Stomach (tissue), 9 donors: ENCODE data around the gene RBM19. TPM values are rescaled to one million over a fixed set of nuclear protein-coding genes. Genes with fewer than 3 reads are reported as not detected.

ENCODE experiments used
- DNase-seq, 2 donors: peaks; one replicate each; pipeline versions ENCODE4 v3.0.0 to v3.0.0-alpha.2; 2013 to 2019
- H3K27ac ChIP-seq, 5 donors: fragments of 200-600 bp in 4 of 5; sonication (generic) in 4 of 5; one replicate each; pipeline ENCODE4 v1.5.1; 2013 to 2019; ENCODE audit warnings: mild to moderate bottlenecking in 1 of 5, moderate library complexity in 1 of 5
- H3K27me3 ChIP-seq, 3 donors: fragments of 200-600 bp; sonication (generic); one replicate each; pipeline ENCODE4 v1.5.1; 2017 to 2019; ENCODE audit warnings: mixed run types in 1 of 3
- H3K36me3 ChIP-seq, 4 donors: fragments of 200-600 bp; sonication (generic); 1 replicate in 3 of 4; 2 replicates in 1 of 4; pipeline ENCODE4 v1.5.1; 2016 to 2019
- H3K4me1 ChIP-seq, 4 donors: fragments of 200-600 bp; sonication (generic); one replicate each; pipeline ENCODE4 v1.5.1; 2016 to 2019
- H3K4me3 ChIP-seq, 4 donors: fragments of 200-600 bp; sonication (generic) in 3 of 4; one replicate each; pipeline ENCODE4 v1.5.1; 2016 to 2019; ENCODE audit warnings: mild to moderate bottlenecking in 1 of 4
- H3K9me3 ChIP-seq, 4 donors: fragments of 200-600 bp; sonication (generic); one replicate each; pipeline ENCODE4 v1.5.1; 2016 to 2019
- CTCF ChIP-seq, 7 experiments: fragments of 450-650 bp in 4 of 7; fragments of 200-600 bp in 3 of 7; sonication (generic) in 3 of 7; IDR thresholded peaks; one replicate each; pipeline ENCODE4 v1.5.1; 2016 to 2019; ENCODE audit warnings: antibody characterized with exemption in 7 of 7, control low read depth in 2 of 7, mild to moderate bottlenecking in 1 of 7
- EP300 ChIP-seq: sonication (generic); formaldehyde crosslinking; IDR thresholded peaks from one replicate; pipeline ENCODE4 v1.6.1; 2017; ENCODE audit warnings: antibody characterized with exemption
- POLR2A ChIP-seq, 4 donors: fragments of 450-650 bp; IDR thresholded peaks; one replicate each; pipeline ENCODE4 v1.6.1; 2016; ENCODE audit warnings: antibody characterized with exemption in 4 of 4, control low read depth in 2 of 4, mild to moderate bottlenecking in 1 of 4, moderate library complexity in 1 of 4
- POLR2AphosphoS5 ChIP-seq, 3 donors: sonication (generic); formaldehyde crosslinking; IDR thresholded peaks; one replicate each; pipeline ENCODE4 v1.6.1; 2016; ENCODE audit warnings: antibody characterized with exemption in 3 of 3
- WGBS, 5 donors: extraction: QIAGEN DNeasy Blood & Tissue Kit in 3 of 5; methylation state at CpG; one replicate each; pipeline versions ENCODE4 v1.1.5 to v1.1.7; 2013 to 2018; 5-methylcytosine and 5-hydroxymethylcytosine counted together
- intact Hi-C: fragments of 100-400 bp; cut with DNase I; formaldehyde crosslinking; loops from one replicate; pipeline ENCODE4 v1.15.1; 2023; ENCODE audit warnings: low total_unique reads
- polyA plus RNA-seq, 3 donors: library from polyadenylated mRNA; stranded (reverse); fragments of 200-250 nt; gene quantifications; one replicate each; pipeline ENCODE4 v1.2.3, GENCODE V29; 2013
- total RNA-seq, 5 donors: library from RNA; depleted of rRNA; stranded (reverse); fragments of >200 nt; gene quantifications; one replicate each; pipeline versions ENCODE4 v1.1.0 to v1.2.3, GENCODE V29; 2014 to 2016
- donor health status: healthy with polysubstance abuse.
- donor health status: Bipolar disorder and iron deficiency.
- donor health status: healthy.

Gene RBM19
- total and polyA plus RNA-seq, 8 donors = 8.1 to 109 (median 27.3) TPM

- no peak for DNase-seq
- Histone ChIP-seq H3K36me3 (peaks cover 83 to 100% (median 100%) of the 10 kb centered on the region in 4 donors), H3K9me3 (no peaks in the 10 kb centered on the region), H3K4me1 (no peaks in the 10 kb centered on the region), H3K27ac (no peak overlapping the region), H3K4me3 (no peak overlapping the region), H3K27me3 (no peaks in the 10 kb centered on the region)
- intact Hi-C loops = no loop called here
- TF ChIP-seq POLR2A (IDR thresholded peaks at IDR 0.05) (no peak), POLR2AphosphoS5 (IDR thresholded peaks at IDR 0.05) (no peak), EP300 (no peak), CTCF (IDR thresholded peaks at IDR 0.05) (no peak)
- 90 to 93% (median 91%) methylated on average over 19 to 20 of the region's 20 CpGs for WGBS, 5 donors
Observed at GRCh38 chr12:113945174-113946173, 20.7 kb downstream of the RBM19 start.

- H3K4me1 ChIP-seq = no peaks in the 10 kb centered on the region
- H3K27me3 ChIP-seq = no peaks in the 10 kb centered on the region
- H3K27ac ChIP-seq = no peak overlapping the region
- peaks cover 63 to 100% (median 100%) of the 10 kb centered on the region in 4 donors for H3K36me3 ChIP-seq
- H3K4me3 ChIP-seq = no peak overlapping the region
- H3K9me3 ChIP-seq = no peaks in the 10 kb centered on the region
- TF ChIP-seq CTCF (IDR thresholded peaks at IDR 0.05) (no peak), POLR2AphosphoS5 (IDR thresholded peaks at IDR 0.05) (no peak)
- WGBS, 5 donors = 88 to 96% (median 93%) methylated on average over 15 of the region's 15 CpGs
- no peak for DNase-seq
- intact Hi-C loops = no loop called here
Observed at GRCh38 chr12:113942209-113942608, 23.9 kb downstream of the RBM19 start.

GRCh38 chr12:113941208-113941486 lies 25.0 kb downstream of the RBM19 start:
- no peak for DNase-seq
- no peaks in the 10 kb centered on the region for H3K4me1 ChIP-seq
- intact Hi-C loops = no loop called here
- TF ChIP-seq POLR2A (IDR thresholded peaks at IDR 0.05) (no peak), POLR2AphosphoS5 (IDR thresholded peaks at IDR 0.05) (no peak), CTCF (IDR thresholded peaks at IDR 0.05) (no peak), EP300 (no peak)
- WGBS, 5 donors = 82 to 100% (median 97%) methylated on average over 1 of the region's 1 CpG
- H3K27me3 ChIP-seq = no peaks in the 10 kb centered on the region
- peaks cover 68 to 100% (median 100%) of the 10 kb centered on the region in 4 donors for H3K36me3 ChIP-seq
- H3K4me3 ChIP-seq = no peak overlapping the region
- H3K9me3 ChIP-seq = no peaks in the 10 kb centered on the region
- no peak overlapping the region for H3K27ac ChIP-seq

GRCh38 chr12:113940357-113941207 lies 25.5 kb downstream of the RBM19 start:
- H3K36me3 ChIP-seq = peaks cover 64 to 100% (median 100%) of the 10 kb centered on the region in 4 donors
- H3K4me3 ChIP-seq = no peak overlapping the region
- TF ChIP-seq POLR2AphosphoS5 (IDR thresholded peaks at IDR 0.05) (no peak), EP300 (no peak), POLR2A (IDR thresholded peaks at IDR 0.05) (no peak), CTCF (IDR thresholded peaks at IDR 0.05) (no peak)
- DNase-seq = no peak
- intact Hi-C loops = no loop called here
- WGBS, 5 donors = 83 to 94% (median 86%) methylated on average over 11 of the region's 11 CpGs
- H3K9me3 ChIP-seq = no peaks in the 10 kb centered on the region
- H3K27ac ChIP-seq = no peak overlapping the region
- no peaks in the 10 kb centered on the region for H3K27me3 ChIP-seq
- H3K4me1 ChIP-seq = no peaks in the 10 kb centered on the region
